Right cardiac atrium (tissue), 5 donors: ENCODE results near the gene UQCR11. TPM values are rescaled to one million over a fixed set of nuclear protein-coding genes. Genes with fewer than 3 reads are reported as not detected.

Experiments
- ATAC-seq, 2 donors: fragments of 200-7000 bp; cut with Tn5 transposase; one replicate each; pipeline versions ENCODE4 v1.8.0 to v1.9.1; 2020; ENCODE audit warnings: moderate library complexity in 2 of 2, mild to moderate bottlenecking in 1 of 2
- DNase-seq, 3 donors: peaks; one replicate each; pipeline ENCODE4 v3.0.0-alpha.2; 2020
- H3K27ac ChIP-seq: one replicate; pipeline ENCODE4 v1.5.1; 2013; ENCODE audit warnings: mild to moderate bottlenecking, low read length, control low read depth, moderate library complexity
- H3K27me3 ChIP-seq: one replicate; pipeline ENCODE4 v1.6.1; 2013; ENCODE audit not compliant: control insufficient read depth, insufficient read depth
- H3K4me1 ChIP-seq: one replicate; pipeline ENCODE4 v1.6.1; 2013; ENCODE audit warnings: low read length; ENCODE audit not compliant: control insufficient read depth, insufficient read depth
- H3K4me3 ChIP-seq: one replicate; pipeline ENCODE4 v1.5.1; 2013; ENCODE audit warnings: low read length, control low read depth
- H3K9me3 ChIP-seq: one replicate; pipeline ENCODE4 v1.6.1; 2013; ENCODE audit warnings: low read length; ENCODE audit not compliant: control insufficient read depth
- WGBS: extraction: QIAGEN DNeasy Blood & Tissue Kit; methylation state at CpG from one replicate; pipeline ENCODE4 v1.1.7; 2013; 5-methylcytosine and 5-hydroxymethylcytosine counted together
- intact Hi-C, 4 donors: fragments of 100-400 bp; cut with DNase I; formaldehyde crosslinking; loops; one replicate each; pipeline versions ENCODE4 v1.11.0 to v1.14.0; 2022 to 2023
- polyA plus RNA-seq: library from polyadenylated mRNA; stranded (reverse); fragments of 200-250 nt; gene quantifications from one replicate; pipeline ENCODE4 v1.2.3, GENCODE V29; 2013
- total RNA-seq, 4 donors: library from RNA; stranded (reverse); fragmentation: NEBNext Ultra II Directional; extraction: Animal tissue kit (Norgen Biotek cat#: 25700); gene quantifications; one replicate each; pipeline ENCODE4 v1.2.1, GENCODE V29; 2021
- donor health status: healthy with polysubstance abuse.
- donor health status: DM: no; HTN: yes; CAD: no.
- donor health status: DM: no; HTN: no; CAD: no.
- donor health status: DM: no; HTN: yes; CAD: no; lungs with severe emphysema.
- donor health status: DM: yes; HTN: yes; CAD: no.

The UQCR11 gene
- total and polyA plus RNA-seq, 5 donors = 472 to 958 (median 763) TPM

DNA sequence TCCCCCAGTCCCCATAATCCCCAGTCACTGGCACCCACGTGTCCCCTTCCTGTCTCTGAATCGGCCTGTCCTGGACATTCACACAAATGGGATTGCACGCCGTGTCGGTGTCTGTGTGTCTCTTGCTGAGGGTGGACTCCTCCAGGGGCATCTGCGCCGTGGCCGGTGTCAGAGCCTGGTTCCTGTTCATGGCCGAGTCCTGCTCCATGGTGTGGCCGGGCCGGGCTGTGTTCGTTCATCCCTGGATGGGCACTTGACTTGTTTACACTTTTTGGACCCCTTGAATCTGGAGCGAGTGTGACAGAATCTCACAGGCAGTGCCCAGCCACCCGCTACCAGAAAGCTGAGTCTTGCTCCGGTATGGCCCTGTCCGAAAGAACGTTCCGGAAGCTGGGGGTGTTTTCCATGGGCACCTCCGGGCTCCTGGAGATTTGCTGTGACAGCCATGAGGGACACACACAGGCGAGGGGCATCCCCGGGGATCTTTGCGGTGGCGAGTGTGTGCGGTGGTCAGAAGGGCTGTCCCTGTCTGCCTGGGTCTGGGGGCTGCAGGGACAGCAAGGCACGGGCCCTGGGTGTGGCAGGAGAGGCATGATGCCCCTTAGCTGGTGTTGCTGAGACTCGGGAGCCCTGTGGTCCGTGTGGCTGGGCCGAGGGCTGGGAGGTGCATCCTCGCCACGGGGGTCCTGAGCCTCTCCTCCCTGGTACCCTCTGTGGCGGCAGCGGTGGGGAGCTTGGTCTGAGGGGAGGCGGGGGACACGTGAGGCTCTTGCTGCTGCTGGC lies 30.7 kb downstream of the UQCR11 start:
- 83% methylated on average over 34 of the region's 34 CpGs for WGBS
- no peaks in the 10 kb centered on the region for H3K27me3 ChIP-seq
- DNase-seq (no peak), ATAC-seq (no peak)
- no peaks in the 10 kb centered on the region for H3K4me1 ChIP-seq
- H3K4me3 ChIP-seq = no peak overlapping the region
- H3K9me3 ChIP-seq = no peaks in the 10 kb centered on the region
- H3K27ac ChIP-seq = no peak overlapping the region
- intact Hi-C loops = no loop called here

DNA sequence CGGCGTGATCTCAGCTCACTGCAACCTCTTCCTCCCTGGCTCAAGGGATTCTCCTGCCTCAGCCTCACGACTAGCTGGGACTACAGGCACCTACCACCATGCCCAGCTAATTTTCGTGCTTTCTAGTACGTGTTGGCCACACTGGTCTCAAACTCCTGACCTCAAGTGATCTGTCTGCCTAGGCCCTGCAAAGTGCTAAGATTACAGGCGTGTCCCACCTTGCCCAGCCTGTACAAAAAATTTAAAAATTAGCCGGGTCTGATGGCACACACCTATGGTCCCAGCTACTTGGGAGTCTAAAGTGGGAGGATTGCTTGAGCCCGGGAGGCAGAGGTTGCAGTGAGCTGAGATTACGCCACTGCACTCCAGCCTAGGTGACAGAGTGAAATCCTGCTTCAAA lies 32.5 kb downstream of the UQCR11 start:
- ATAC-seq (no peak), DNase-seq (no peak)
- no peaks in the 10 kb centered on the region for H3K27me3 ChIP-seq
- intact Hi-C loops = no loop called here
- H3K4me1 ChIP-seq = peaks cover 4% of the 10 kb centered on the region
- WGBS = 89% methylated on average over 9 of the region's 9 CpGs
- H3K27ac ChIP-seq = no peak overlapping the region
- no peak overlapping the region for H3K4me3 ChIP-seq
- no peaks in the 10 kb centered on the region for H3K9me3 ChIP-seq

DNA sequence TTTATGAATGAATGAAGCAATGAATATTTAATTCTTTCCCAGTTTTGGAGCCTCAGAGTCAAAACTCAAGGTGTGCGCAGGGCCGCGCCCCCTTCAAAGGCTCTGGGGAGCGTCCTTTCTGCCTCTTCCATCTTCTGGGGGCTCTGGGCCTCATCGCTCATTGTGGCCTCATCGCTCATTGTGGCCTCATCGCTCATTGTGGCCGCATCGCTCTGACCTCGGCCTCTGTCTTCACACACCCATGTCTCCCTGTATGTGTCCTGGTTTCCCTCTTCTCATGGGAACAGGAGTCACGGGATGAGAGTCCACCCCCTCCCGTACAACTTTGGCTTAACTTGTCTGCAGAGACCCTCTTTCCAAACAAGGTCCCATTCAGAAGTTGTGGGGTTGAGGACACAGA lies 33.9 kb downstream of the UQCR11 start:
- no peak for ATAC-seq
- Histone ChIP-seq H3K27ac (no peak overlapping the region), H3K27me3 (no peaks in the 10 kb centered on the region), H3K4me3 (no peak overlapping the region), H3K9me3 (no peaks in the 10 kb centered on the region), H3K4me1 (peaks cover 4% of the 10 kb centered on the region)
- WGBS = 89% methylated on average over 12 of the region's 12 CpGs
- DNase-seq = no peak
- intact Hi-C loops = no loop called here

DNA sequence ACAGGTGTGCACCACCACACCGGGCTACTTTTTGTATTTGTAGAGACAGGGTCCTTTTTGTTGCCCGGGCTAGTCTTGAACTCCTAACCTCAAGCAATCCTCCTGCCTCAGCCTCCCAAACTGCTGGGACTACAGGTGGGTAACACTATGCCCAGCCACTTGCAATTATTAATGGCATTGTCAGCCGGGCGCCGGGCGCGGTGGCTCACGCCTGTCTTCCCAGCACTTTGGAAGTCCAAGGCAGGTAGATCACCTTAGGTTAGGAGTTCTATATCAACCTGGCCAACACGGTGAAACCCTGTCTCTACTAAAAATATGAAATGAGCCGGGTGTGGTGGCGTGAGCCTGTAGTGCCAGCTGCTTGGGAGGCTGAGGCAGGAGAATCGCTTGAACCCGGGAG lies 34.4 kb downstream of the UQCR11 start:
- ATAC-seq = no peak
- DNase-seq = no peak
- Histone ChIP-seq H3K9me3 (no peaks in the 10 kb centered on the region), H3K27me3 (no peaks in the 10 kb centered on the region), H3K4me3 (no peak overlapping the region), H3K4me1 (peaks cover 7% of the 10 kb centered on the region), H3K27ac (no peak overlapping the region)
- intact Hi-C loops = no loop called here
- WGBS = 96% methylated on average over 13 of the region's 13 CpGs

DNA sequence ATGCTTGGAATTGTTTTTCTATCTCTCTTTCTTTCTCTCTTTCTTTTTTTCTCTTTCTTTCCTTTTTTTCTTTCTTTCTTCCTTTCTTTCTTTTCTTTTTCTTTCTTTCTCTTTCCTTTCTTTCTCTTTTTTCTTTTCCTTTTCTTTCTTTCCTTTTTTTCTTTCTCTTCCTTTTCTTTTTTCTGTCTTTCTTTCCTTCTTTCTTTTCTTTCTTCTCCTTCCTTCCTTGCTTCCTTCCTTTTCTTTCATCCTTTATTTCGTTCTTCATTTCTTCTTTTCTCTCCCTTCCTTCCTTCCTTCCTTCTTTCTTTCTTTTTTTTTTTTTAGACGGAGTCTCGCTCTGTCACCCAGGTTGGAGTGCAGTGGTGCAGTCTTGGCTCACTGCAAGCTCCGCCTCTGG lies 35.3 kb downstream of the UQCR11 start:
- Histone ChIP-seq H3K4me1 (peaks cover 7% of the 10 kb centered on the region), H3K9me3 (no peaks in the 10 kb centered on the region), H3K27me3 (no peaks in the 10 kb centered on the region), H3K4me3 (no peak overlapping the region), H3K27ac (no peak overlapping the region)
- ATAC-seq = no peak
- 74% methylated on average over 4 of the region's 4 CpGs for WGBS
- DNase-seq = no peak
- intact Hi-C loops = no loop called here

DNA sequence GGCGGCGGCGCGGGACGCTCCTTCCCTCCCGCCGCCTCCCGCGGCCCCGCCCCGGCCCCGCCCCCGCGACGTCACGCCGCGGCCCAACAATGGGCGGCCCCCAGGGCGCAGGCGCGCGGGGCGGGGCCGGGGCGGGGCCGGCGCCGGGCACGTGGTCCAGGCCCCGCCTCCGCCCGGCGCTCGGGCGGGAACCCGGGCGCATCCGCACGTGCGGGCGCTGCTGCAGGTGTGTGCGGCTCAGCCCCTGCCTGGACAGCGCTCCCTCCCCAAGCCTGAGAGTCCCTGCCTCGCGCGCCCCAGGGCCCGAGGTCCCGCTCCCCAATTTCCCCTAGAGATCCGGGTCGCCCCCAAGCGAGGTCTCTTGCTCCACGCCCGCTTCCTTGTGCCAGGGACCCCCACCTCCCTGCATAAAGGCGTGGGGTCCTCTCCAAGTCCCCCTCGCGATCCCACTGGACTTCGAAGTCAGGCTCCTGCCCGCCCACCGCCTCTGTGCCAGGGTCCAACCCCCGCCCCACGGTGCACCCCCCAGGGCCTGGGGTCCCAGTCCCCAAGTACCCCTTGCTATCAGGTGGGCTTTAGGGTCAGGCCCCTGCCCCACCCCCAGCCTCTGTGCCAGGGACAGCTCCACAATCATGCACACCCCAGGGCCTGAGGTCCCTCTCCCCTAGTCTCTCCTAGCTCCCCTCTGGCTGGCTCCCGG lies 36.8 kb downstream of the UQCR11 start, which contains the start of gene MEX3D:
Gene MEX3D, minus strand, starts transcription at position 6 of the 700 bp plus-strand sequence. CDS start 267 bp downstream, outside the sequence.
- H3K27ac ChIP-seq = peak within 1 kb of the TSS; percentile 86
- 7% methylated on average over 62 of the region's 63 CpGs for WGBS
- H3K4me3 ChIP-seq = peak within 1 kb of the TSS; percentile 95
- peak; percentile 83 to 93 (median 93) for DNase-seq
- H3K9me3 ChIP-seq = no peaks in the 10 kb centered on the region
- intact Hi-C loops = no loop called here
- peak; percentile 77 to 80 for ATAC-seq
- no peaks in the 10 kb centered on the region for H3K27me3 ChIP-seq
- H3K4me1 ChIP-seq = peaks cover 7% of the 10 kb centered on the region

DNA sequence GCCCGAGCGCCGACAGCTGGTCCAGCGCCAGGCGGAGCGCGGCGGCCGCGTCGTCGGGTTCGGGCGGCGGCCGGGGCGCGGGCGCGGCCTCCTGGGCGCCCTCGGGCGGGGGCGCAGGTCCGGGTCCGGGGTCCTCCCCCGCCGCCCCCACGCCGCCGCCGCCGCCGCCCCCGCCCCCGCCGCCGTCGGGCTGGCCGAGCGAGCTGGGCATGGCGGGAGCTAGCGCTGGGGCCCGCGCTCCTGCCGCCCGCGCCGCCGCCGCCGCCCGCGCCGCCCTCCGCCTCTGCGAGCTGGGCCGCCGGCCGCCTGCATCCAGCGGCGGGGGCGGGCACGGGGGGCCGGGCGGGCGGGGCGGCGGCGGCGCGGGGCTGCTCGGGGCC lies 37.4 kb downstream of the UQCR11 start:
- no peak for ATAC-seq
- H3K27ac ChIP-seq = no peak overlapping the region
- H3K27me3 ChIP-seq = no peaks in the 10 kb centered on the region
- H3K4me3 ChIP-seq = peak overlapping the region; percentile 95
- peaks cover 7% of the 10 kb centered on the region for H3K4me1 ChIP-seq
- DNase-seq = no peak
- H3K9me3 ChIP-seq = no peaks in the 10 kb centered on the region
- intact Hi-C loops = no loop called here
- WGBS = under 1% methylated on average over 72 of the region's 73 CpGs

DNA sequence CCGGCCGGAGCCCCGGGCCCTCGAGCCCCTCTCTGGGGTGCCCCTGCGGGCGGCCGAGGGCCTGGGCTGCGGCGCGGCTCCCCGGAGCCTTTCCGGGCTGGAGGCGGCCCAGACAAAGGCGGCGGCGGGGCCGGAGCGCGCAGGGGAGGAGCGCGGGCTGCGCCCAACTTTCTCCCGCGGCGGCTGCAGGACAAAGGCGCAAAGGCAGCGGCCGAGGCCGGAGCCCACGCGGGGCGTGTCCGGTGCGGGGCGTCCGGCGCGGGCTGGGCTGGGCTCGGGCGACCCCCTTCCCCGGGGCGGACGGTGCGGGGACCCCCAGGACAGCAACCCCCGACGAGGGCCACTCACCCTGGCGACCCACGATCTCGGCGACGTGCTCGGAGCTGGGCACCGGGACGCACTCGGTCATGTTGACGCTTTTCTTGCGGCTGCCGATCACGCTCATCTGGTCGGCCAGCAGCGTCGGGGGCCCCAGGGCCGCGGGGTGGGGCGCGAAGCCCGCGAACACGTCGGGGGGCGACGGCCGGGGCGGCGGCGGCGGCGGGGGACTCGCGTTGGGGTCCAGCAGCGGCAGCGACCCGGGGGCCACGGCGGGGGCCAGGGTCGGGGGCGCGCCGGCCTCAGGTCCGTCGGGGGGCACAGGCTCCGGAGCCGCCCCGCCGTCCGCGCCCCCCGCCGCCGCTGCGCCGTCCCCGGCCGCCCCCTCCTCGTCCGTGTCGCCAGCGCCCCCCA lies 38.0 kb downstream of the UQCR11 start:
- DNase-seq (peak; percentile 50 to 82 (median 79)), ATAC-seq (no peak)
- Histone ChIP-seq H3K4me3 (peak overlapping the region; percentile 95), H3K27me3 (no peaks in the 10 kb centered on the region), H3K9me3 (no peaks in the 10 kb centered on the region), H3K4me1 (peaks cover 7% of the 10 kb centered on the region), H3K27ac (peak overlapping the region; percentile 86)
- intact Hi-C loops = no loop called here
- WGBS = under 1% methylated on average over 108 of the region's 108 CpGs

DNA sequence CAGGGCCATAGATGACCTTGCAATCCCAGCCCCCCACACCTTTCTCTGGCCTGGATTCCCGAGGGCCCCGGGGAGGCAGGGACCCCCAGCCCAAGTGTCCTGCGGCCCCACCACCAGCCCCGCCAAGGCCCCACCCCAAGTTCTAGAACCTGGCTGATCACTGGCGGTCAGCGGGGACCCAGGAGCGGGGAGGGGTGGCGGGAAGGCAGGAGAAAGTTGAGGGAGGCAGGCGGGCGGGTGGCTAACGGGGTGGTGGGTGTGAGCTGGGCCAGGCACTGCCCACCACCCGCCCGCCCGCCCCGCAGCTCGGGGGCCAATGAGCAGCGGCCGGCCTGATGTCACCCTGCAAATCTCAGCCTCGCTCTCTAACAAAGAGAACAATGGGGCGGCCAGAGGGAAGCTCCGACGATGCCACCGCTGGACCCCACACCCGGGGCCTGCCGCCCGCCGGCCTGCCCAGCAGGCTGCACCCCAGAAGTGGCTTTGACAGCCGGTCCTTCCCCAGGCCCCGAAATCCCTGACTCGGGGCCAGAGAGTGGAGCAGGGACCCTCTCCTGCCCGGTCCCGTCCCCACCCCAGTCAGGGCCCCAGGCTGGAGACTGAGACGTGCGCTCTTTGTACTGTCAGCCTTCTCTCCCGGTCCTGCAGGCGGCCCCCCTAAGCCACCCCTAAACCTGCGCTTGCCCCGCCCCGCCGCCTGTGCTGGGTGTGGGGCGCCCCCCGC lies 38.7 kb downstream of the UQCR11 start:
- intact Hi-C loops = no loop called here
- 10% methylated on average over 42 of the region's 42 CpGs for WGBS
- peak; percentile 75 to 90 (median 88) for DNase-seq

DNA sequence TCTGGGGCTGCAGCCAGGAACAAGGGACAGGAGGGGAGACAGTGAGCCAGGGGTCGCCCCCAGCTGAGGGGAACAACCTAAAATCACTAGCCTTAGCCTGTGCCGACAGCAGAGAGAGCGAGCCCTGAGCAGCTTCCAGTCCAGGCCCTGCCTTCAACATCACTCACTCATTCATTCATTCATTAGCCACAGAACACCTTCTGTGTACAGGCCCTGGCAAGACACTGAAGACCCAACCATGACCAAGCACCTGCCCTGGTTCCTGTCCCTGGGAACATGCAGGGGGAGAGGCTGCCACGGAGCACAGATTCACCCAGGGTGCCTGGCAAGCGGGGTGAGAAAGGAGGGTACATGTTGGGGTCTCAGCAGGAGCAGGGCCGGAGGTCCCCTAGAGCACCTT lies 42.0 kb downstream of the UQCR11 start:
- Histone ChIP-seq H3K4me1 (peaks cover 3% of the 10 kb centered on the region), H3K9me3 (no peaks in the 10 kb centered on the region), H3K27me3 (no peaks in the 10 kb centered on the region), H3K4me3 (no peak overlapping the region), H3K27ac (no peak overlapping the region)
- no peak for ATAC-seq
- WGBS = 87% methylated on average over 6 of the region's 6 CpGs
- DNase-seq = peak in 1 of 3 donors; percentile 47
- intact Hi-C loops = no loop called here

More for the DNA sequence above, 38.7 kb downstream of the UQCR11 start:
- peaks cover 7% of the 10 kb centered on the region for H3K4me1 ChIP-seq
- no peaks in the 10 kb centered on the region for H3K27me3 ChIP-seq
- peak overlapping the region; percentile 86 for H3K27ac ChIP-seq
- peak overlapping the region; percentile 95 for H3K4me3 ChIP-seq
- peak; percentile 88 to 89 for ATAC-seq
- no peaks in the 10 kb centered on the region for H3K9me3 ChIP-seq
